ENCODE results near the gene P2RX3.

DNA sequence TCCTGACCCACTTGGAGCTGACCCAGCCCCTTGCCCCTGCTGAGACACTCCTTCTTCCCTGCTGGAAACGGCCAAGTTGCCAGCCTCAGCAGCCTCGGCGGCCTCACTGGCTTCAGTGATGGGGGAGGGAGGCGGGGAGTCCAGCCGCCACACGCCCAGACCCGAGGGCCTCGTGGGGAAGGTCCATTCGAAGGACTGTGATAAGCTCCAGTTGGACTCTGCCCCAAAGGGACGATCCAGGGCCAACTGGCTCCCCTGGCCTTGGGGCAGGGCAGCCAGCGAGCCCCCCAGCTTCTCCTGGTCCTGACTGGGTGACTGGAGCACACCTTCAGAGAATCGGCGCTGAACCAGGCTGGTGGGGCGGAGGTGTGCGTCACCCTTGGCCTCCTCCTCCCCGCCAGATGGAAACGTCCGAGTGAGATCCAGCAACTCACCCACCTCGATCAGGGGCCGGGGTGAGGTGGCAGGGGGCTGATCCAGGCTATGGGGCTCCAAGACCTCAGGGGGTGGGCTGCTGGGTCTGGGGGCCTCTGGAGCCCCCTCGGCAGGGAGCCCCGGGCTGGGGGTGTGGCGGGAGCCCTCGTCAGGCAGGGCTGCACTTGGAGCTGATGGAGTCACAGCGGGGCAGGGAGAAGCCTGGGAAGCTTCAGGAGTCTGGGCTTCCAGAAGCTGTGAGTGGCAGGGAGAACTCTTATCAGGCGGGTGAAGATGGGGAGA, 24.9 kb upstream of the P2RX3 start:
- TF ChIP-seq CHD4 (IDR thresholded peaks at IDR 0.05): no peak
- TF ChIP-seq YY1 (IDR thresholded peaks at IDR 0.05; ENCODE audit: low read depth, low read length): no peak
- TF ChIP-seq SREBF1 (IDR thresholded peaks at IDR 0.05; ENCODE audit: low read length): no peak
- no peak for TF ChIP-seq NRF1 (conservative IDR thresholded peaks at IDR 0.05; ENCODE audit: low read depth, low read length)
- no peak for TF ChIP-seq FOXM1 (IDR thresholded peaks at IDR 0.05; ENCODE audit: low read depth, low read length)
- TF ChIP-seq ZNF217 (IDR thresholded peaks at IDR 0.05): no peak
- TF ChIP-seq, protein P1, sequence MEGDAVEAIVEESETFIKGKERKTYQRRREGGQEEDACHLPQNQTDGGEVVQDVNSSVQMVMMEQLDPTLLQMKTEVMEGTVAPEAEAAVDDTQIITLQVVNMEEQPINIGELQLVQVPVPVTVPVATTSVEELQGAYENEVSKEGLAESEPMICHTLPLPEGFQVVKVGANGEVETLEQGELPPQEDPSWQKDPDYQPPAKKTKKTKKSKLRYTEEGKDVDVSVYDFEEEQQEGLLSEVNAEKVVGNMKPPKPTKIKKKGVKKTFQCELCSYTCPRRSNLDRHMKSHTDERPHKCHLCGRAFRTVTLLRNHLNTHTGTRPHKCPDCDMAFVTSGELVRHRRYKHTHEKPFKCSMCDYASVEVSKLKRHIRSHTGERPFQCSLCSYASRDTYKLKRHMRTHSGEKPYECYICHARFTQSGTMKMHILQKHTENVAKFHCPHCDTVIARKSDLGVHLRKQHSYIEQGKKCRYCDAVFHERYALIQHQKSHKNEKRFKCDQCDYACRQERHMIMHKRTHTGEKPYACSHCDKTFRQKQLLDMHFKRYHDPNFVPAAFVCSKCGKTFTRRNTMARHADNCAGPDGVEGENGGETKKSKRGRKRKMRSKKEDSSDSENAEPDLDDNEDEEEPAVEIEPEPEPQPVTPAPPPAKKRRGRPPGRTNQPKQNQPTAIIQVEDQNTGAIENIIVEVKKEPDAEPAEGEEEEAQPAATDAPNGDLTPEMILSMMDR (IDR thresholded peaks at IDR 0.05 in 2 of 3, conservative IDR thresholded peaks at IDR 0.05 in 1 of 3; ENCODE audit: control insufficient read depth in 2 of 3, extremely low read depth in 1 of 3, insufficient read depth in 1 of 3, low read depth in 3 of 3, low read length in 3 of 3): no peak
- no peak for TF ChIP-seq MXI1 (IDR thresholded peaks at IDR 0.05; ENCODE audit: low read depth, low read length)
- no peak for TF ChIP-seq POLR2AphosphoS2 (IDR thresholded peaks at IDR 0.05; ENCODE audit: low read depth, low read length)
